Left ventricle myocardium superior (tissue), 1 donor: Measurements from ENCODE around the gene ACIN1. TPM values are rescaled to one million over a fixed set of nuclear protein-coding genes. Genes with fewer than 3 reads are reported as not detected.
A peak's percentile ranks its signal among the peaks of the same experiment; 100 is the strongest.

Experiments
- ATAC-seq: fragments of 200-7000 bp; cut with Tn5 transposase; one replicate; pipeline ENCODE4 v1.9.1; 2020; ENCODE audit warnings: mild to moderate bottlenecking, moderate library complexity
- DNase-seq: peaks from one replicate; pipeline ENCODE4 v3.0.0-alpha.2; 2020
- intact Hi-C: fragments of 100-400 bp; cut with micrococcal nuclease; formaldehyde crosslinking; loops from one replicate; pipeline ENCODE4 v1.11.0; 2022
- total RNA-seq: library from RNA; stranded (reverse); fragmentation: NEBNext Ultra II Directional; extraction: Animal tissue kit (Norgen Biotek cat#: 25700); gene quantifications from one replicate; pipeline ENCODE4 v1.2.1, GENCODE V29; 2021
- donor health status: DM: no; HTN: yes; CAD: no; lungs with severe emphysema.

Gene ACIN1
- total RNA-seq, 1 donor from 2014 or later: 78.4 TPM

GRCh38 chr14:23126548-23127278 lies 31.8 kb upstream of the ACIN1 start:
- ATAC-seq (no peak), DNase-seq (no peak)
- intact Hi-C loops: no loop called here

DNA sequence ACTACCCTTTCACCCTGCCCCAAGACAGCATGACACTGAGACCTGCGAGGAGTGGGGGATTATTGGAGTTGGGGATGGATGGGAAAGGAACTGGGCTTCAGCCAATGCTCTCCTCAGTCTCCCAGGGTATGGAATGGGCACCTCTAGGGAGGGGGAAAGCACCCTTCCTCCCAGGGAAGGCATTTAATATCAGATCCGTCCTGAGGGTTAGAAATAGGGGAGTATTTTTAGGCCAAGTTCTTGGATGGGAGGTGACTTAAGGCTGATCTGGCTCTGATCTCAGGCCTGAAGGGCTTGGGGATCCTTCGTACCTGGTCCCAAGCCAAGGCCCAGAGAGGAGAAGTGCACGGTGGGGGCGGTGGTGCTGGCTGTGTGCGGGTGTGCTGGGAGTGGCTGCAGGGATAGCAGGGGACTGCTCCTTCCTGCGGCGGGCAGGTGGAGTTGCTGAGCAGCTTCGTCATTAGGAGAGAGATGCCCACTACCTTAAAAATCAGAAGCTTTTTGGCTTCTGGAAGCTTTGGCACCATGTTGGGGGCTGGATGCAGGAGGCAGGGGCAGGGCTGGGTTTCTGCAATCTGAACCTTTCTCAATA lies 31.1 kb upstream of the ACIN1 start:
- intact Hi-C loops: no loop called here
- ATAC-seq: peak; percentile 21
- no peak for DNase-seq

- ATAC-seq: no peak
- DNase-seq: no peak
- intact Hi-C loops: no loop called here
These were observed 30.1 kb upstream of the ACIN1 start for GRCh38 chr14:23125011-23125410.

DNA sequence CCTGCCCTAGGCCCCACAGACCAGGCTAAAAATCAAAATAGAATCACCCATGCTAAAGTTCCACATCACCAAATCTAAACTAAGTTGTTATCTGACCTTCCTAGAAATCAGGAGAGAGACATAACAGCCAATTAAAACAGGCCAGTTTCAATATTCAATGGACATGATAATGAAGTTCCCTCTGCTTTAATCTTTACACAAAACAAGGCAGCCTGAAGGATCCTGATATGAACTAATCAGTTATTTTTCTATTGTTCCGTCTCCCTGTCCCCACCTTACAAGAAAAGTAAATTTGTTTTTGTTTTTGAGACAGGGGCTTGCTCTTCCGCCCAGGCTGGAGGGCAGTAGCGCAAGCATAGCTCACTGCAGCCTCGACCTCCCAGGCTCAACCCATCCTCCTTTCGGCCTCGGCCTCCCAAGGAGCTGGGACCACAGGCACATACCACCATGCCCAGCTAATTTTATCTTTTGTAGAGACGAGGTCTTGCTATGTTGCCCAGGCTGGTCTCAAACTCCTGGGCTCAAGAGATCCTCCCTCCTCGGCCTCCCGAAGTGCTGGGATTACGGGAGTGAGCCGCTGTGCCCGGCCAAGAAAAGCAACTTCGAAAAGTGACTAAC lies 29.5 kb upstream of the ACIN1 start:
- ATAC-seq (no peak), DNase-seq (no peak)
- intact Hi-C loops: no loop called here

DNA sequence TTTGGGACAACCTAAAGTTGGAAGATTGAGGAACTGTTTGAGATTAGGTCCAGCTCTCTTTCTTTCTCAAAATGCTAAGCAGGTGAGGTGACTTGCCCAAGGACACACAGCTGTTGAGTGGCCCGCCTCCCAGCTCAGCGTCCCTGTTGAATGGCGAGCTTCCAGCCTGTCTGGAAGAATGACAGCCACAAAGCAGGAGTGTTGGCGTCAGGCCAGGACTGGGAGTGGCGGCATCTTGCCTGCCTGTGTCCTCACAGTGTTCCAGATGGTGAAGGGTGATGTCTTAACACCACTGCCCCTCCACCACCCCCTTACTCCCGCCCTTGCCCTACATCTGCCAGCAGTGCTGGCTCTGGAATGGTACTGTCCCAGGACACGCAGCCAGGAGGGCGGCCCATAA lies 28.5 kb upstream of the ACIN1 start:
- peak; percentile 89 for DNase-seq
- intact Hi-C loops: no loop called here
- peak; percentile 82 for ATAC-seq

DNA sequence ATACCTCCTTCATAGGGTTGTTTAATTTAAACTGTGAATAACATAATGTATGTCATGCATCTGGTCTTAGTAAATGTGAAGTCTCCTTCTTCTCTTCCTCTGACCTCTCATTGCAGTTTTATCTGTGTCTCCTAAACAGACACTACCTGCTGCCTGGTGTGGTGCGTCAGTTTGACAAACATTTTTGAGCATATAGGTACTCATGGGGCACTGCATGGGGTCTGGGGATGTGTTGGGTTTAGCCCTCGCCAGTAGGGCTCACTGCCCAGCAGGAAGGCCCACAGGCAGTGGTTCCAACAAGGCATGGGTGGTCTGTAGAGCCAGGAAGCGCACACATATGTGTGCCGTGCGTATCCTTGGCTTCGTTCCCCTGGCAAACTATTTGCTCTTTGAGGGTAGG lies 27.1 kb upstream of the ACIN1 start:
- intact Hi-C loops: no loop called here
- no peak for DNase-seq
- ATAC-seq: no peak

DNA sequence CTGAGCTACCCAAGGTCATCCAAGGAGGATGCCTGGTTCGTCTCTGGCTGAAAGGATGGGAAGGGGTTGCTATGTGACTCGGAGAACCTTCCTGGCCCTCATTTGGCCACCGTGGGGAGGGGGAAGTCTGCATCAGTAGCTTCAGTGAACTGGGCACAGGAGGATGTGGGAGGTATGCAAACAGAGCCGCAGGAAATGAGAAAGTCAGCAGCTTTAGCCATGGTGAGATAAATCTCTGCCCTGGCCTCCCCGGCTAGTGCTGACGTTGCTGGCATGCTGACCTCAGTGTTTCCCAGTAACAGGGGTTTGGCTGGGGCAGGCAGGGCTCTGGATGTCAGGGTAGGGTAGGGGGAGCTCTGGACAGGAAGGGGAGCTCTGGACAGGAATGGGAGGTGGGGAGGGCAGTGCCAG lies 26.4 kb upstream of the ACIN1 start:
- ATAC-seq (peak; percentile 27), DNase-seq (no peak)
- intact Hi-C loops: no loop called here

- intact Hi-C loops: loop anchor here (1.0 kb wide), 1 partner anchor 67 kb away; no protein-coding TSS in a partner anchor
- ATAC-seq: peak; percentile 81
- peak; percentile 92 for DNase-seq
These were observed 25.8 kb upstream of the ACIN1 start for GRCh38 chr14:23120541-23121251.

- intact Hi-C loops: loop anchor here (1.0 kb wide), 1 partner anchor 68 kb away; no protein-coding TSS in a partner anchor
- DNase-seq (no peak), ATAC-seq (no peak)
These were observed 24.7 kb upstream of the ACIN1 start for GRCh38 chr14:23119363-23120327.

DNA sequence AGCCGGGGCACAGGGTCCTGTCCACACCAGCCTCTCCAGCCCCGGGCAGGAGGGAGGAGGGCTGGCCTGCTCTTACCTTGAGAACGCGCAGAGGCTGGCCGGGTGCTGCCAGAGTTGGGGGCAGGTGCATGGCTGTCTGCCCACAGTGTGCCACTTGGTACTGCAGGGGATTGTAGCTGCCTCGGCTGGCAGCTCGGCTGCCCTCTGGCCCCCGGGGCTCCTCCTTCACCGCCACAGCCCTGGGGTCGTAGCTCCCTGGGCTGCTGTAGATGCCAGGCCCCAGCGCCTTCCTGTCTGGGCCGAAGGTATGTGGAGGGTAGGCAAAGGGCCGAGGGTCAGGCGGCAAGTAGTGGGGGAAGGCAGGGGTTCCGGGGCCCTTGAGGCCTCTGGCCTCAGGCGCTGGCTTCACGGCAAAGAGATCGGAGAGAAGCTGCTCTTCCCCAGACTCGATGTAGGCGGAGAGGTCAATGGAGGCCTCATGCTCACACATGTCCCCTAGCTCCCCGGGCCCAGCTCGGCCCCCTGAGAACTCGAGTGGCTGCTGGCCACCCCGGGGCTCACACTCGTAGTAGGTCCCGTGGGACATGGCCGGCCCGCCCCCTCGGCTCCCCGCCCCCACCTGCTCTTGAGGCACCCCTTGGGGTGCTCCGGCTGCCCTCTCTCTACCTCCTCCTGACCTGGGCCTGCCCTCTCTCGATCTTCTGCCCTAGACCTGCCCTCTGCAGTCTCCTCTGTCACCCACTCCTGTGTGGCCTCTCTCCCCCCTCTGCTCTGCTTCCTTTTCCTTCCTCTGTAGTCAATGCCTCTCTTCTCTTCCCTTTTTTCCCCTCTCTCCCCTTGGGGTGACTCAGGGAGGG lies 23.8 kb upstream of the ACIN1 start, which contains the start of gene CEBPE:
Gene CEBPE, minus strand, starts transcription at position 750 of the 857 bp plus-strand sequence. Its CDS starts 164 bp downstream, at position 586.
- DNase-seq (no peak), ATAC-seq (no peak)
- intact Hi-C loops: no loop called here

DNA sequence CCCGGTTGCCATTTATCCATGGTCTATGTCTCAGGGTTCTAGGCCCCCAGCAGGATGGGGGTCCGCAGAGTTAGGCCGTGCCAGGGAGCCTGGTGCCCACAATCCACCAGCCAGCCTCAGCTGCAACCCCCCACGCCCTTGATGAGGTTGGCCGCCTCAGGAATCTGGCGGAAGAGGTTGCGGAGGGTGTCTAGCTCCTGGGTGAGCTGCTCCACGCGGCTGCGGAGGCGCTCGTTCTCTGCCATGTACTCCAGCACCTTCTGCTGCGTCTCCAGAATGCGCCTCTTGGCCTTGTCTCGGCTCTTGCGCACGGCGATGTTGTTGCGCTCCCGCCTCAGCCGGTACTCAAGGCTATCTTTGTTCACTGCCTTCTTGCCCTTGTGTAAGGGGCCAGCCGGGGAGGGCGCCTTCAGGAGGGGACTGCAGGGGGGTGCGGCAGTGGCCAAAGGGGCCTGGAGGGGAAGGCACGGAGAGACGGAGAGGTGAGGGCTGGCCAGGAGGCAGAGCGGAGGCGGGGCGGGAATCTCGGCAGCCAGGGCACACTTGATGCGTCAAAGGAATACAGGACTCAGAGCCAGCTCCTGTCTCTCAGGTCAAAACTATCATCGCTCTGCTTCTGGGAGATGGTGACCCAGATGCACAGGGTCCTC lies 22.6 kb upstream of the ACIN1 start:
- no peak for ATAC-seq
- intact Hi-C loops: no loop called here
- DNase-seq: no peak

DNA sequence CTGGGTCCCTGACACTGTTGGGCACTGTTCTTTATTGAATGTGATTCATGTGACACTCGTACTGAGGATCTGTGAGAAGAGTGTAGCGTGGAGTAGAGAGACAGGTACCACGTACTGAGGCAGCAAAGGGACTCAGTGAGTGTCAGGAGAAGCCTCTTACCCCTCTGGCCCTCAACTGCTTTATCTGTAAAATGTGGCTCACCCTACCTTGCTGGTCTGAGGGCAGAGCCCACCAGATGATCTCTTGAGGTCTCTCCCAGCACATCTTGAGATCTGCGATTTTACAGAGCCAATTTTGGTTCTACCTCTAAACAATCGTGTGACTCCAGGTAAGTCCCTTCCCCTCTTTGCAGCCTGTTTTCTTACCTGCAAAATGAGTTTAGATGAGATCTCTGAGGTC lies 21.0 kb upstream of the ACIN1 start:
- ATAC-seq (no peak), DNase-seq (no peak)
- intact Hi-C loops: no loop called here

GRCh38 chr14:23115039-23115731 lies 20.2 kb upstream of the ACIN1 start:
- DNase-seq (no peak), ATAC-seq (no peak)
- intact Hi-C loops: no loop called here

- intact Hi-C loops: no loop called here
- DNase-seq: no peak
- no peak for ATAC-seq
These were observed 19.7 kb upstream of the ACIN1 start for GRCh38 chr14:23114669-23115038.

DNA sequence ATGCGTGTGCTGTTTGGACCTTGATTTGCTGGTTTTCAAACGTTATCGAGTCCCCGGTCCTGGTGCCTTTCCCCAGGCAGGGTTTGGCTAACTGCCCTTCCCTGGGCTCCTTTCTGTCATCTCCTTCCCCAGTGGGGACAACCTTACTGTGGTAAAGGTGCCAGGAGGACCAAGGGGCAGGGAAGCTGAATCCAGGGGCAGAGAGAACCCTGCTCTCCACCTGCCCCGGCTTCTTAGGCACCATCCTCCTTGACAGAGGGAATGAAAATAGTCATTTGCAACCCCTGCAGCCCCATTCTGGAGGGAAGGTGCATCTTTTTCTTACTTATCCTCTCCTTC lies 19.2 kb upstream of the ACIN1 start:
- DNase-seq (no peak), ATAC-seq (no peak)
- intact Hi-C loops: no loop called here

DNA sequence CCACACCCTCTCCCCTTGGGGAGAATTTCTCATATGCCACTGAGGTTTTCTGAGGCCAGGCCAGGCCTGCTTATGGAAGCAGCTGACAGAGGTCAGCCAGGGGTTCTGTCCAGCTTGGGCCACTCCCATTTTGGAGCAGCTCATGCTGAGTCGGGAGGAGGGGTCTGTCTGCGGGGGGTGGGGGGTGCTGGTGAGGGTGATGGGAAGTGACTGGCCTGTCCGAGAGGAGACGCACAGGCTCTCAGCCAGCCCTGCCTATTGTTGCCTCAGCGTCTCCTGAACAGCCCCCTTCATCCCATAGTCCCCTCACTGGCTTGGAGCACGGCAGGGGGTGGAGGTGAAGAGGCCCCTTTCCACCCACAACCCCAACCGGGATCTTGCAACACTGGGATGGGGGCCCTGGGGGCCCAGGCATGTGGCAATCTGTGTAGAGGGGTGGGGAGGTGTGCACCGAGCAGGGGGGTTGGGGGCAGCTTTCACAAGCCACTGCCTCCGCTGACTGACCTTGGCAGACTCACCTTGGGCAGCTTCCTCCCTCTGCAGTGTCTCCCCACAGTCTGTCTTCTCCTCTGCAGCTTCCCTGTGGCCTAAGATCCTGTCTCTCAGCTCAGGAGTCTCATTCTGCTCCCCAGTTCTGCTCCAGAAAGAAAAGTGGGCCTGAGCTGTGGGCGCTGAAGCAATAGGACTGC lies 18.6 kb upstream of the ACIN1 start:
- DNase-seq: no peak
- intact Hi-C loops: no loop called here
- ATAC-seq: peak; percentile 17
